Retina (tissue), 1 donor: ENCODE measurements around the gene TRAPPC5.

Experiments
- DNase-seq: peaks from one replicate; pipeline ENCODE4 v3.0.0-alpha.2; 2016

TRAPPC5 gene

GRCh38 chr19:7701654-7702457, 21.2 kb downstream of the TRAPPC5 start, which contains the start of gene FCER2:
Gene FCER2 (minus strand): TSS chr19:7702131. CDS start chr19:7699760, 2,371 bp downstream.
- no peak for DNase-seq

- no peak for DNase-seq
Measured at GRCh38 chr19:7703332-7703731, 22.7 kb downstream of the TRAPPC5 start.

- no peak for DNase-seq
Measured at GRCh38 chr19:7704280-7705060, 23.8 kb downstream of the TRAPPC5 start.

DNA sequence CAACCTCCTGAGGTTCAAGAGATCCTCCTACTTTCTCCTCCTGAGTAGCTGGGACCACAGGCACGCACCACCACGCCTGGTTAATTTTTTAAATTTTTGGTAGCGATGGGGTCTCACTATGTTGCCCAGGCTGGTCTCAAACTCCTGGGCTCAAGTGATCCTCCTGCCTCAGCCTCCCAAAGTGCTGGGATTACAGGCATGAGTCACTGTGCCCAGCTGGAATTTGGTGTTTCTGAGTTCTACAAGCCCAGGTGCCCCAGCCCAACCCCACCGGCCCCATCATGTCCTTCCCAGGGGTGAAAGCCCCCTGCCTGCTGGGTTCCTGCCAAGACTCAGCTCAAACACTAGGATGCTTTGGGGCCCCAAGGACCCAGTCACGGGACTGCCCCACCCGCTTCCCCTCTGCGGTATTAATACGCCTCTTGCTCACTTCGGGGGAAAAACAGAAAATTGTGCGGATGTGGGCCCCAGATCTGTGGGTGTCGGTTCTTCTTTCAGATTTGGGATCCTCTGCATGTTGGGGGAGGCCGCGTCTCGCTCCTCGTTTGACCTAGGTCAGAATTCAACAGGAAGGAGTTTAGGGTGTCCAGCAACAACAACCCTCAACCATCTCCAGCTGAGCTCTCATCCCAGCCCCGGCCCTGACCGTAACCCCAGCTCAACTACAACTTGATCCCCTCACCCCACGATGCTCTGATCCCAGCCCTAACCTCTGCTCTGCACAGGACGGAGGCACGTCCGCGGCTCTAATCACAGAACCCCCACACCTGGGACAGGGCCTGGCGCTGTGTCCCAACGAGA, 25.0 kb downstream of the TRAPPC5 start:
- DNase-seq: no peak

GRCh38 chr19:7706188-7706954, 25.7 kb downstream of the TRAPPC5 start:
- no peak for DNase-seq

DNA sequence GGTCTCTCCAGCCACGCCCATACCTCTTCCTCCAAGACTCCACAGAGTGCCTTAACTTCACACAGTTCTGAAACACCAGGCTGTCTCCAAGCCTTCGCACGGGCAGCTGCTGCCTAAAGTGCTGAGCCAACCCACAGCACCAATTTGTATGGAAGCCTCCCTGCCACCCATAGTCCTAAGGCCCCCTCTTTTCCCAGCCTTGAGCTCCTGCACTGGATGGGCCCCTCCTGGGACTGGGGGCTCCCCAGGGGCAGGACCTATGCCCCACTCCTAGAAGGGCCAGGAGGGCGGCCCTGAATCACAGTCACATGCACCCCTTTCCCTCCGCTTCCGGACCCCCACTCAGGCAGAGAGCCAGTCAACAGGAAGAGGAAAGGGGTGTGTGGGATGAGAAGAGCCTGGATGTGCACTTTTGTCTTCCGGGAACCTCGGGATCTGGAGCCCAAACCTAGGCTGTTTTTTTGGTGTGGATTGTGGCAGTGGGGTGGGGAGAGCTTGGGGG, 26.4 kb downstream of the TRAPPC5 start:
- DNase-seq: no peak

- no peak for DNase-seq
Measured at GRCh38 chr19:7709932-7710460, 29.4 kb downstream of the TRAPPC5 start.

GRCh38 chr19:7710616-7711015, 30.0 kb downstream of the TRAPPC5 start:
- no peak for DNase-seq

DNA sequence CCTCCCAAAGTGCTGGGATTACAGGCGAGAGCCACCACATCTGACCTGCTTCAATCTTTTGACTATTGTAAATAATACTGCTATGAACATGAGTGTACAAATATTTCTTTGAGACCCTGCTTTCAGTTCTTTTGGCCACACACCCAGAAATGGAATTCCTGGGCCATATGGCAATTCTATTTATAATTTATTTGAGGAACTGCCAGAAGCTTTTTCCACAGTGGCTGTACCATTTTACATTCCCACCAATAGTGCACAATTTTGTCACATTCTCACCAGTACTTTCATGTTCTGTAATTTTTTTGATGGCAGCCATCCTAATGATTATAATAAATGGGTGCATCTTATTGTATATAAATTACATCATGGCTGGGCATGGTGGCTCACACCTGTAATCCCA, 35.0 kb downstream of the TRAPPC5 start:
- DNase-seq: no peak

DNA sequence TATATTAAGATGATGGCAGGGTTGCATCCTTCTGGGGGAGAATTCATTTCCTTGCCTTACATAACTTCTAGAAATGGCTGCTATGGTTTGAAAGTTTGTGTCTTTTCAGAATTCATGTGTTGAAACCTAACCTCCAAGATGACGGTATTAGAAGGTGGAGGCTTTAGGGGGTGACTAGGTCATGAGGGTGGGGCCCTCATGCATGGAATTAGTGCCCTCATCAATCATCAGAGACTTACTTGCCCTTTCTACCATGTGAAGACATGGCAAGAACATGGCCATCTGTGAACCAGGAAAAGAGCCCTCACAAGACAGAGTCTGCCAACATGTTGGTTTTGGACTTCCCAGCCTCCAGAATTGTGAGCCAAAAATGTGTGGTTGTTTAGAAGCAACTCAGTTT, 36.1 kb downstream of the TRAPPC5 start:
- no peak for DNase-seq

DNA sequence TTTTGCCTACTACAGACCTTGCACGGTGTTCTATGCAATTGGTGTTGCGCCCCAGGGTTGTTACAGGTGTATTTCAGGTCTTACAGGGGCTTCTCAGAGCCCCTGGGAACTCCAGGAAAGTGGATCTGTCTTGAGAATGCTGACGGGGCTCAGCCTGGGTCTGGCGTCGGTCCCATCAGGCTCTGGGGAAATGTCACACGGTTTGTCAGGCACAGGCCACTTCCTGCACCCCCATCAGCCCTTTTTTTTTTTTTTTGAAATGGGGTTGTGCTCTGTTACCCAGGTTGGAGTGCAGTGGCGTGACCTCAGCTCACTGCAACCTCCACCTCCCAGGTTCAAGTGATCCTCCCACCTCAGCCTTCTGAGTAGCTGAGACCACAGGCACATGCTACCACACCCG, 38.0 kb downstream of the TRAPPC5 start:
- DNase-seq: no peak

GRCh38 chr19:7720351-7720750, 39.7 kb downstream of the TRAPPC5 start:
- no peak for DNase-seq

DNA sequence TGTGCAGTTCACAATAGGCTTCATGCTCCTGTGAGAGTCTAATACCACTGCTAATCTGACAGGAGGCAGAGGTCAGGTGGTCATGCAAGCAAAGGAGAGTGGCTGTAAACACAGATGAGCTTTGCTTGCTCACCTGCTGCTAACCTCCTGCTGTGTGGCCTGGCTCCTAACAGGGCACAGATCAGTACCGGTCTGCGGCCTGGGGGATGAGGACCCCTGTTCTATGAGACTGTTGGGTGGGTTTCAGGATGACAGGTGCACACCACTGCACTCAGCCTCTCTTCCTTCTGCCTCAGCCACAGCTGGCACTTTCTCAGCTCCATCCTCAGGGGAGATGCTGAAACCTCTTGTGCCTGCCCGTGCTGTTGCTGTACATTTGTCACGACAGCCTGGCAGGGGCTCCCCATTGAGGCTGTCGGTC, 41.6 kb downstream of the TRAPPC5 start:
- peak; percentile 78 for DNase-seq

DNA sequence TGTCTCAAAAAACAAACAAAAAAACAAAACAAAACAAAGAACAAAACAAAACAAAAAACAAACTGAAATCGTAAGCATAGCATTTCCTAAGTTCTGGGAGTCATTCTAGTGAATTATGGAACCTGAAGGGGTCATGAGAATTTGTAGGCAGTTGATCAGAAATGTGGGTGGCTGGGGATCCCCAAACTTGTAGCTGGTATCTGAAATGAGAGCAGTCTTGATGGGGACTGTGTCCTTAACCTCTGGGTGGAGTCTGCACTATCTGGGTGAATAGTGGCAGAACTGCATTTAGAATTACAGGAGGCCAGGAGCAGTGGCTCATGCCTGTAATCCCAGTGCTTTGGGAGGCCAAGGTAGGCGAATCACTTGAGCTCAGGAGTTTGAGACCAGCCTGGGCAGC, 45.2 kb downstream of the TRAPPC5 start:
- DNase-seq: no peak

DNA sequence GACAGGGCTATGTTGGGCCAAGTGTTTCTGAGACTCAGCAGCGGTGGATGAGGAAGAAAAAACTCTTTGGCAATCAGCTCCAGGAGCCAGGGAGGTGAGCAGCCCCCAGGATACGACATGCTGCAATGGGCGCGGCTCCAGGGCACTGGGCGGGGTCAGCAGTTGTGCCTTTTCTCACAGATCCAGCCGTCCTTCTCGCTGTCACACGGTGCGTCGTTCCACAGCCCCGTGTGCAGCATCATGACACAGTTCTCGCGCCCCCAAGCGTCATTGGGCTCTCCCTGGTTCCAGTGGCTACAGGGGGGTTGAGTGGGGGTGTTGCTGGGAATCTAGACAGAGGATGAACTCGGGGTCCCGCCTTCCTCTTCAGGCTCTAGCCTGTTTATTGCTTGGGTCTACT, 48.6 kb downstream of the TRAPPC5 start:
- no peak for DNase-seq

- no peak for DNase-seq
Measured at GRCh38 chr19:7729831-7730285, 49.2 kb downstream of the TRAPPC5 start.

- peak; percentile 26 for DNase-seq
Measured at GRCh38 chr19:7730286-7731217, 49.9 kb downstream of the TRAPPC5 start.

- peak; percentile 50 for DNase-seq
Measured at GRCh38 chr19:7731218-7731595, 50.6 kb downstream of the TRAPPC5 start.

GRCh38 chr19:7731615-7732014, 51.0 kb downstream of the TRAPPC5 start:
- no peak for DNase-seq

DNA sequence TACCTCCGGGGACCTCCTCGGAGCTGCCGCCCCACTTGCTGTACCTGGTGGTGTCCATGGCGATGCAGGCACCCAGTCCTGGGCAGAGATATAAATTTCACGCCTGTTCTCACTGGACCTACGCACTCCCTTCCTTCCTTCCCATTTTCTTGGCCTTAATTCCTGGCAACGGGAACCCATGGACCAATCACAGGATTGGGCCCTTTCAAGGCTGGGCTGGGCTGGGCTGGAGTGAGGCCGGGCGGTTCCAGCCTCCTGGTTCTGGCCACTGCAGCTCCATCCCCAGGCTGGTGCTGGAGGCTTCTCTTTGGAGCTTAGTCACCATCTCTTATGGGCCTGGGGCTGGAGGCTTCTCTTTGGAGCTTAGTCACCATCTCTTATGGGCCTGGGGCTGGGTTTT, 51.4 kb downstream of the TRAPPC5 start, which contains the start of gene CLEC4G:
TSS of gene CLEC4G (minus strand) at position 66 of the 400 bp plus-strand sequence. CDS start at position 58, 8 bp downstream.
- no peak for DNase-seq

DNA sequence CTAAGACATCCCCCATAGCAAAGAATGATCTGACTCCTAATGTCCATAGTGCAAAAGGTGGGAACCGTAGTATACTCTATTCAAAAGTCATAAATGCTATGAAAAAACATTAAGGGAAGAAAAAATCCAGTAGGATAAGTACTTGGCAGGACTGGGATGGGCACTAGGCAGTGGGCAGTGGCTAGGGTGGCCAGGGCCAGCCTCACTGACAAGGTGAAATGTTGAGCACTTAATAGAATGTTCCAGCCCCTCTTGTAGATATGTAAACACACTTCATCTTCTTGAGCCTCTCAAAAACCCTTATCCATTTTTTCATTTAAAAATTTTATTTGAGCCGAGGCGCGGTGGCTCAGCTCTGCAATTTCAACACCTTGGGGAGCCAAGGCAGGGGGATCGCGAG, 52.7 kb downstream of the TRAPPC5 start:
- no peak for DNase-seq
